ENCODE data around the gene PAK1IP1. TPM values are rescaled to one million over a fixed set of nuclear protein-coding genes. Genes with fewer than 3 reads are reported as not detected.

Gene PAK1IP1
- total and polyA plus RNA-seq, 7 donors, result 9.5 to 44.1 (median 22.0) TPM

DNA sequence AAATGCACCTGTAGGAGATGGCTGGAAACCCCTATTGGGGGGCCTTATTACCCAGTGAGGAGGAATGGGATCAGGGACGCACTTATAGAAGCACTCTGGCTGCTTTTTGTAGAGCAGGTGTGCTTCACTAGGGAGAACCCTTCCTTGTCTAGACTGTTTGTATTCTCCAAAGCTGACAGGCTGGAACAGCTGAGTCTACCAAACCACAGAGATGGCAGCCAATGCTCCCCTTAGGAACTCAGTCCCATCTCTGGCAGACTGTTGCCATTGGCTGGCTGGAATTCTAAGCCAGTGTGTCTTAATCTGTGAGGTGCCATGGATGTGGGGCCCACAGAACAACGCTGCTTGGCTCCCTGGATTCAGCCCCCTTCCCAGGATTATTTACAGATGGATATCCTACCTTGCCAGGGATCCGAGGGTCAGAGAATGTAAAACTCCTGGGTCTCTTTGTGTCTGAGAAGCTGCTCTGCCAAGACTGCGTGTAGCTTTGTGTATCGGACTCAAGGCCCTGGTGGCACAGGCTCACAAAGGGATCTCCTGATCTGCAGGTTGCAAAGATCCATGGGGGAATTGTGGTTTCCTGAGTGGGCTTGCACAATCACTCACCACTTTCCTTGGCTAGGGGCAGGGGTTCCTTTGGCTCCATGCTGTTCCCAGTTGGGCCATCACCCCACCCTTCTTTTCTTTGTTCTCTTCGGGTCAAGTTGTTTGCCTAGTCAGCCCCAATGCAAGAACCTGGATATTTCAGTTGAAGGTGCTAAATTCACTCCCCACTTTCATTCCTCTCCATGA, 26.4 kb upstream of the PAK1IP1 start:
- Histone ChIP-seq H3K9me3 (no peaks in the 10 kb centered on the region), H3K27ac (no peak overlapping the region), H3K36me3 (ENCODE audit: insufficient read depth in 1 of 2, low read depth in 1 of 2) (no peaks in the 10 kb centered on the region), H3K4me3 (no peak overlapping the region), H3K4me1 (no peaks in the 10 kb centered on the region), H3K27me3 (ENCODE audit: insufficient read depth in 3 of 3, low read length in 2 of 3) (peaks cover 0 to 3% (median 0%) of the 10 kb centered on the region in 3 donors)
- intact Hi-C loops (cut with DNase I), result no loop called here
- ATAC-seq (no peak), DNase-seq (no peak)
- whole genome bisulfite sequencing, 3 donors, result 74 to 81% (median 78%) methylated on average over 6 of the region's 6 CpGs
- TF ChIP-seq, protein P1, sequence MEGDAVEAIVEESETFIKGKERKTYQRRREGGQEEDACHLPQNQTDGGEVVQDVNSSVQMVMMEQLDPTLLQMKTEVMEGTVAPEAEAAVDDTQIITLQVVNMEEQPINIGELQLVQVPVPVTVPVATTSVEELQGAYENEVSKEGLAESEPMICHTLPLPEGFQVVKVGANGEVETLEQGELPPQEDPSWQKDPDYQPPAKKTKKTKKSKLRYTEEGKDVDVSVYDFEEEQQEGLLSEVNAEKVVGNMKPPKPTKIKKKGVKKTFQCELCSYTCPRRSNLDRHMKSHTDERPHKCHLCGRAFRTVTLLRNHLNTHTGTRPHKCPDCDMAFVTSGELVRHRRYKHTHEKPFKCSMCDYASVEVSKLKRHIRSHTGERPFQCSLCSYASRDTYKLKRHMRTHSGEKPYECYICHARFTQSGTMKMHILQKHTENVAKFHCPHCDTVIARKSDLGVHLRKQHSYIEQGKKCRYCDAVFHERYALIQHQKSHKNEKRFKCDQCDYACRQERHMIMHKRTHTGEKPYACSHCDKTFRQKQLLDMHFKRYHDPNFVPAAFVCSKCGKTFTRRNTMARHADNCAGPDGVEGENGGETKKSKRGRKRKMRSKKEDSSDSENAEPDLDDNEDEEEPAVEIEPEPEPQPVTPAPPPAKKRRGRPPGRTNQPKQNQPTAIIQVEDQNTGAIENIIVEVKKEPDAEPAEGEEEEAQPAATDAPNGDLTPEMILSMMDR (IDR thresholded peaks at IDR 0.05), result no peak

DNA sequence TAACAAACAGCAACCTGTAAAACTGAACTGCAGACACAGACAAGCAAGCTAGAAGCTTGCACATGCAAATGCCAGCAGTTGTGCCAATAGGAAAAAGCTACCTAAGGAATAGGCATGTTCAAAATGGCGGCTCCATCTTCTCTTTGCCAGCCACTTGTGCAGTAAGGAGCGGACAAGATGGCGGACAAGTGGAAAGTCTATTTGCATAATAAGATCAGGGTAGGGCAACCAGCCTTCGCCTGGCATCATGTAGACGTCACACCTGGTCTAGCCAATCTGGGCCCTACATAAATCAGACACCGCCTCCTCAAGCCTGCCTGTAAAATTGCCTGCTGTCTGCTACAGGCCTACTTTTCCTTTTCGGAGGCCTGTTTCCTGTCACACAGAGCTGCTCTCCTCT, 18.4 kb upstream of the PAK1IP1 start:
- no peak for DNase-seq
- no peaks in the 10 kb centered on the region for H3K36me3 ChIP-seq (ENCODE audit: insufficient read depth in 1 of 2, low read depth in 1 of 2)
- no peak overlapping the region for H3K27ac ChIP-seq
- H3K9me3 ChIP-seq, result no peaks in the 10 kb centered on the region
- H3K4me1 ChIP-seq, result no peaks in the 10 kb centered on the region
- no peak overlapping the region for H3K4me3 ChIP-seq
- no peak for ATAC-seq
- intact Hi-C loops (cut with DNase I), result no loop called here
- H3K27me3 ChIP-seq (ENCODE audit: insufficient read depth in 3 of 3, low read length in 2 of 3), result no peaks in the 10 kb centered on the region
- WGBS, 3 donors, result 94 to 95% (median 95%) methylated on average over 7 of the region's 7 CpGs
- TF ChIP-seq, protein P1 (IDR thresholded peaks at IDR 0.05), result no peak

DNA sequence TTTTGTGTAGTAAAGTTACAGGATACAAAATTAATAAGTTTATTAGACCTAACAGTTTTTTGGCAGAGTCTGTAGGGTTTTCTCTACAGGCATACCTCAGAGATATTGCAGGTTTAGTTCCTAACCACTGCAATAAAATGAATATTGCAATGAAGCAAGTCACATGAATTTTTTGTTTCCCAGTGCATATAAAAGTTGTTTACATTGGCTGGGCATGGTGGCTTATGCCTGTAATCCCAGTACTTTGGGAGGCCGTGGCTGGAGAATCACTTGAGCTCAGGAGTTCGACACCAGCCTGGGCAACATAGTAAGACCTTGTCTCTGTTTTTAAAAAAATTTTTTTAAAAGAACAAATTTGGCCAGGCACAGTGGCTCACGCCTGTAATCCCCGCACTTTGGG, 16.3 kb upstream of the PAK1IP1 start:
- Histone ChIP-seq H3K4me1 (no peaks in the 10 kb centered on the region), H3K9me3 (no peaks in the 10 kb centered on the region), H3K36me3 (ENCODE audit: insufficient read depth in 1 of 2, low read depth in 1 of 2) (no peaks in the 10 kb centered on the region), H3K27ac (no peak overlapping the region), H3K27me3 (ENCODE audit: insufficient read depth in 3 of 3, low read length in 2 of 3) (no peaks in the 10 kb centered on the region), H3K4me3 (no peak overlapping the region)
- ATAC-seq (no peak), DNase-seq (no peak)
- TF ChIP-seq, protein P1 (IDR thresholded peaks at IDR 0.05), result no peak
- WGBS, 3 donors, result 78 to 84% (median 83%) methylated on average over 4 of the region's 4 CpGs
- intact Hi-C loops (cut with DNase I), result no loop called here

DNA sequence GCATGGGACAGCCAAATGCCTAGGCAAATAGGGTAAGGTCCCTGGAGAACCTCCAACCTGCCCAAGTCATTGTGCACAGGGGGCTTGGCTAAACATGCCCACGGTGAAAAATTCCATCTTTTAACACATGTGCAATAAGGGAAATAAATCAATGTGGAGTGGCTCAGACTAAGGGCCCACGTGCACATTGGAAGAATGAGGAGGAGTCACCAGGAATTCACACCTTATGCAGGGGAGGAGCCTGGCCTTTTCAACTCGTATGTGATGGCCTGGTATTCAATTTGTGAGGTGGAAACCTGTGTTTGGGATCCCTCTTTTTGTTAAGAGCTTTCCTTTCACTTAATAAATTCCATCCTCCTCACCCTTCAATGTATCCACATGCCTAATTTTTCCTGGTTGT, 13.0 kb upstream of the PAK1IP1 start:
- Histone ChIP-seq H3K36me3 (ENCODE audit: insufficient read depth in 1 of 2, low read depth in 1 of 2) (no peaks in the 10 kb centered on the region), H3K4me3 (no peak overlapping the region), H3K4me1 (no peaks in the 10 kb centered on the region), H3K27me3 (ENCODE audit: insufficient read depth in 3 of 3, low read length in 2 of 3) (no peaks in the 10 kb centered on the region), H3K27ac (no peak overlapping the region), H3K9me3 (no peaks in the 10 kb centered on the region)
- 45 to 55% (median 49%) methylated on average over 3 of the region's 3 CpGs for WGBS, 3 donors
- no peak for DNase-seq
- no peak for ATAC-seq
- TF ChIP-seq, protein P1 (IDR thresholded peaks at IDR 0.05), result no peak
- intact Hi-C loops (cut with DNase I), result no loop called here

Data from psoas muscle (tissue), 8 donors.